Measurements from ENCODE around the gene NFKBIB. TPM values are rescaled to one million over a fixed set of nuclear protein-coding genes. Genes with fewer than 3 reads are reported as not detected.

The NFKBIB gene
- total and polyA plus RNA-seq, 2 of the 13 experiments (the other 11 are each of a cell fraction or from before 2014, with no cell fraction given), result 8.6 to 14.9 TPM

- TF ChIP-seq CREBL2 (CRISPR knock-in tag; IDR thresholded peaks at IDR 0.05; ENCODE audit: borderline replicate concordance), result no peak
- no peak; the same call in 1 of the 2 replicates for TF ChIP-seq NR0B2 (CRISPR knock-in tag; IDR thresholded peaks at IDR 0.05)
- TF ChIP-seq ZNF367 (CRISPR knock-in tag; IDR thresholded peaks at IDR 0.05; ENCODE audit: borderline replicate concordance), result no peak
- no peak for TF ChIP-seq RFX3 (CRISPR knock-in tag; IDR thresholded peaks at IDR 0.05)
- TF ChIP-seq ATF1 (CRISPR knock-in tag; IDR thresholded peaks at IDR 0.05), result peak; percentile 79
- no peak for TF ChIP-seq ZNF746 (CRISPR knock-in tag; IDR thresholded peaks at IDR 0.05)
- no peak for TF ChIP-seq RELA (CRISPR knock-in tag; IDR thresholded peaks at IDR 0.05)
- no peak for TF ChIP-seq SETDB1 (CRISPR knock-in tag; IDR thresholded peaks at IDR 0.05; ENCODE audit: borderline replicate concordance)
- 0 out of 2 replicates have a peak, but pooled peaks have one; percentile 42 for TF ChIP-seq REPIN1 (CRISPR knock-in tag; IDR thresholded peaks at IDR 0.05; ENCODE audit: borderline replicate concordance, low read depth)
- TF ChIP-seq NR2C2 (CRISPR knock-in tag; IDR thresholded peaks at IDR 0.05; ENCODE audit: borderline replicate concordance), result no peak; the same call in 1 of the 2 replicates
- no peak for TF ChIP-seq CENPT (CRISPR knock-in tag; IDR thresholded peaks at IDR 0.05; ENCODE audit: low read depth)
- TF ChIP-seq ZNF331 (CRISPR knock-in tag; IDR thresholded peaks at IDR 0.05), result peak; percentile 32; the same call in 1 of the 2 replicates
- TF ChIP-seq NR3C1 (CRISPR knock-in tag; IDR thresholded peaks at IDR 0.05), result no peak
- TF ChIP-seq TOE1 (CRISPR knock-in tag; IDR thresholded peaks at IDR 0.05), result no peak
- no peak for TF ChIP-seq ZNF83 (CRISPR knock-in tag; IDR thresholded peaks at IDR 0.05; ENCODE audit: borderline replicate concordance)
- no peak for TF ChIP-seq GATAD2A (CRISPR knock-in tag; IDR thresholded peaks at IDR 0.05)
- TF ChIP-seq, protein P1, sequence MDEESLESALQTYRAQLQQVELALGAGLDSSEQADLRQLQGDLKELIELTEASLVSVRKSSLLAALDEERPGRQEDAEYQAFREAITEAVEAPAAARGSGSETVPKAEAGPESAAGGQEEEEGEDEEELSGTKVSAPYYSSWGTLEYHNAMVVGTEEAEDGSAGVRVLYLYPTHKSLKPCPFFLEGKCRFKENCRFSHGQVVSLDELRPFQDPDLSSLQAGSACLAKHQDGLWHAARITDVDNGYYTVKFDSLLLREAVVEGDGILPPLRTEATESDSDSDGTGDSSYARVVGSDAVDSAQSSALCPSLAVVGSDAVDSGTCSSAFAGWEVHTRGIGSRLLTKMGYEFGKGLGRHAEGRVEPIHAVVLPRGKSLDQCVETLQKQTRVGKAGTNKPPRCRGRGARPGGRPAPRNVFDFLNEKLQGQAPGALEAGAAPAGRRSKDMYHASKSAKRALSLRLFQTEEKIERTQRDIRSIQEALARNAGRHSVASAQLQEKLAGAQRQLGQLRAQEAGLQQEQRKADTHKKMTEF (CRISPR knock-in tag; IDR thresholded peaks at IDR 0.05), result no peak; the same call in 1 of the 2 replicates
- no peak for TF ChIP-seq SKIL (CRISPR knock-in tag; IDR thresholded peaks at IDR 0.05; ENCODE audit: borderline replicate concordance)
- TF ChIP-seq ZNF503 (CRISPR knock-in tag; IDR thresholded peaks at IDR 0.05), result no peak
- TF ChIP-seq, protein P2, sequence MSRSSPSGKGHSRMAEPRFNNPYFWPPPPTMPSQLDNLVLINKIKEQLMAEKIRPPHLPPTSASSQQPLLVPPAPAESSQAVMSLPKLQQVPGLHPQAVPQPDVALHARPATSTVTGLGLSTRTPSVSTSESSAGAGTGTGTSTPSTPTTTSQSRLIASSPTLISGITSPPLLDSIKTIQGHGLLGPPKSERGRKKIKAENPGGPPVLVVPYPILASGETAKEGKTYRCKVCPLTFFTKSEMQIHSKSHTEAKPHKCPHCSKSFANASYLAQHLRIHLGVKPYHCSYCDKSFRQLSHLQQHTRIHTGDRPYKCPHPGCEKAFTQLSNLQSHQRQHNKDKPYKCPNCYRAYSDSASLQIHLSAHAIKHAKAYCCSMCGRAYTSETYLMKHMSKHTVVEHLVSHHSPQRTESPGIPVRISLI (CRISPR knock-in tag; IDR thresholded peaks at IDR 0.05; ENCODE audit: borderline replicate concordance), result no peak
- no peak for TF ChIP-seq ZFP82 (CRISPR knock-in tag; IDR thresholded peaks at IDR 0.05; ENCODE audit: borderline replicate concordance)
- TF ChIP-seq PREB (CRISPR knock-in tag; IDR thresholded peaks at IDR 0.05), result no peak
These were observed 49.3 kb upstream of the NFKBIB start (continued) for GRCh38 chr19:38850436-38850975.
